ENCODE results near the gene PHC2. TPM values are rescaled to one million over a fixed set of nuclear protein-coding genes. Genes with fewer than 3 reads are reported as not detected.

Gene PHC2
- total RNA-seq, 1 donor = 75.6 TPM

GRCh38 chr1:33469691-33470090, 38.8 kb upstream of the PHC2 start:
- no peak for TF ChIP-seq CTCF (IDR thresholded peaks at IDR 0.05; ENCODE audit: insufficient read depth, low read depth, low read length)
- DNase-seq (ENCODE audit: low read depth) = no peak
- H3K4me3 ChIP-seq (ENCODE audit: low read depth, low read length) = no peak overlapping the region

GRCh38 chr1:33468967-33469366, 38.1 kb upstream of the PHC2 start:
- H3K4me3 ChIP-seq (ENCODE audit: low read depth, low read length) = no peak overlapping the region
- DNase-seq (ENCODE audit: low read depth) = no peak
- no peak for TF ChIP-seq CTCF (IDR thresholded peaks at IDR 0.05; ENCODE audit: insufficient read depth, low read depth, low read length)

GRCh38 chr1:33468531-33468930, 37.6 kb upstream of the PHC2 start:
- DNase-seq (ENCODE audit: low read depth) = no peak
- no peak for TF ChIP-seq CTCF (IDR thresholded peaks at IDR 0.05; ENCODE audit: insufficient read depth, low read depth, low read length)
- H3K4me3 ChIP-seq (ENCODE audit: low read depth, low read length) = no peak overlapping the region

DNA sequence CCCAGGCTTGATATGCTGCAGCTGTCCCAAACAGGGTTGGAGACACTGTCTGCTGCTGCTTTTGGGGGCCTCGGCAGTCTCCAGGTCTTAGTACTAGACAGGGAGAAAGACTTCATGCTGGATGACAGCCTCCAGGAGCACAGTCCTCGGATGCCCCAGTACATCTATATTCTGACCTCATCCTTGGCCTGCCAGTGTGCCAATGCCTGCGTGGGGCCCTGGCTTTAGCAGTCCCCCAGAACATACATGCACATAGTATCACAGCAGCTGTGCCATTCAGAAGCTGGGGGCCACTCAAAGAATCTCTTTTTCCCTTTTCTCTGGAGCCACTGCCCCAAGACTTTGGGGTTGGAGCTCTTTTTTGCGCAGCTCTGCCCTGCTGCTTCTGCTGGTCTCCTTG, 37.1 kb upstream of the PHC2 start:
- H3K4me3 ChIP-seq (ENCODE audit: low read depth, low read length) = no peak overlapping the region
- no peak for TF ChIP-seq CTCF (IDR thresholded peaks at IDR 0.05; ENCODE audit: insufficient read depth, low read depth, low read length)
- no peak for DNase-seq (ENCODE audit: low read depth)

DNA sequence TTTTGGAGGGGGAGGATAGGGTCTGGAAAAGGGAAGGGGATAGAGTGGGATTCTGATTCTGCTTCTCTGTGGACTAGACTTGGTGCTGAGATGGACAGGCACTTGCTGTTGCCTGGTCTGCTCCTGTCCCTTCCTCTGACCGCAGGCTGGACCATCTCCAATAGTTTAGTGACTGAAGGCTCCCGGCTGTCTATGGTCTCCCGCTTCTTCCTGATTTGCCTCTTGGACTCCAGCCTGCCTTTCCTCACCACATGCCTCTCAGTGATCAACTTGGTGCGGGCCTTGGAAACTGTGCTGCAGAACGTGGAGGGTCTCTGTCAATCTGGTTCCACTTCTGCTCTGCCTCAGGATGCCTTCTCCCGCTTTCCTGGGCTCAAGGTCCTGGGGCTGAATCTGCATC, 35.3 kb upstream of the PHC2 start:
- no peak overlapping the region for H3K4me3 ChIP-seq (ENCODE audit: low read depth, low read length)
- DNase-seq (ENCODE audit: low read depth) = no peak
- no peak for TF ChIP-seq CTCF (IDR thresholded peaks at IDR 0.05; ENCODE audit: insufficient read depth, low read depth, low read length)

DNA sequence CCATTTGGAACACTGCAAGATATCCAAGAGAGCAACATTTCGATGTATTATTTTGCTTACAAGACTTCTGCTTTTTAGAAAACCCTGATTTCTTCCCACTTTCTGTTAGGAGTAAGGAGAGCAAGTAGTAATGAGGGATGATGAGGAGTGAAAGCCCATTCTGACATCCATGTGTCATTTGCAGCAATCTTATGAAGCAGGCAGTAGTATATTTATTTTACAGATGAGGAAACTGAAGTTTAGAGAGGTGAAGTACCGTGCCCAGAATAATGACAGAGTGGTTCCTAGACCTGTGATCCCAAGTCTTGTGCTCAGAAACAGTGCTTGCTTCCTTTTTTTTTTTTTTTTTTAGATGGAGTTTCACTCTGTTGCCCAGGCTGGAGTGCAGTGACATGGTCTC, 34.4 kb upstream of the PHC2 start:
- H3K4me3 ChIP-seq (ENCODE audit: low read depth, low read length) = no peak overlapping the region
- no peak for DNase-seq (ENCODE audit: low read depth)
- no peak for TF ChIP-seq CTCF (IDR thresholded peaks at IDR 0.05; ENCODE audit: insufficient read depth, low read depth, low read length)

GRCh38 chr1:33464552-33464951, 33.7 kb upstream of the PHC2 start:
- no peak for DNase-seq (ENCODE audit: low read depth)
- TF ChIP-seq CTCF (IDR thresholded peaks at IDR 0.05; ENCODE audit: insufficient read depth, low read depth, low read length) = no peak
- H3K4me3 ChIP-seq (ENCODE audit: low read depth, low read length) = no peak overlapping the region

All from fibroblast of villous mesenchyme (primary cell).